Ovary (tissue), 3 donors: ENCODE results near the gene SLC7A6OS.

Experiments used
- CTCF ChIP-seq, 3 donors: fragments of 450-650 bp in 2 of 3; fragments of 200-600 bp in 1 of 3; IDR thresholded peaks; one replicate each; pipeline versions ENCODE4 v1.5.1 to v1.8.0; 2016 to 2022; ENCODE audit warnings: antibody characterized with exemption in 3 of 3, mild to moderate bottlenecking in 1 of 3
- EP300 ChIP-seq: sonication (generic); formaldehyde crosslinking; IDR thresholded peaks from one replicate; pipeline ENCODE4 v1.6.1; 2017; ENCODE audit warnings: antibody characterized with exemption
- POLR2A ChIP-seq: fragments of 450-650 bp; IDR thresholded peaks from one replicate; pipeline ENCODE4 v1.6.1; 2017; ENCODE audit warnings: antibody characterized with exemption, mild to moderate bottlenecking, moderate library complexity
- donor health status: DM: no; HTN: no; CAD: no.

GRCh38 chr16:68251832-68252231, 58.9 kb downstream of the SLC7A6OS start:
- TF ChIP-seq CTCF (IDR thresholded peaks at IDR 0.05) (no peak), POLR2A (no peak), EP300 (no peak)
